HEK293T (cell line): ENCODE data around the gene CCDC92.

Experiments used
- ARNT ChIP-seq: fragments of 450-650 bp; IDR thresholded peaks from 2 replicates; pipeline ENCODE4 v1.6.1; 2017; ENCODE audit warnings: mild to moderate bottlenecking
- BHLHE40 ChIP-seq: fragments of 450-650 bp; IDR thresholded peaks from 2 replicates; pipeline ENCODE4 v1.6.1; 2016; ENCODE audit warnings: mild to moderate bottlenecking, moderate library complexity, borderline replicate concordance
- CTBP1 ChIP-seq: fragments of 450-650 bp; IDR thresholded peaks from 2 replicates; pipeline ENCODE4 v1.6.1; 2016; ENCODE audit warnings: borderline replicate concordance
- ELF4 ChIP-seq: fragments of 450-650 bp; IDR thresholded peaks from 2 replicates; pipeline ENCODE4 v1.6.1; 2017; ENCODE audit warnings: antibody characterized with exemption
- FOXA1 ChIP-seq: fragments of 450-650 bp; IDR thresholded peaks from 2 replicates; pipeline ENCODE4 v1.6.1; 2016; ENCODE audit warnings: mild to moderate bottlenecking
- FOXK2 ChIP-seq: fragments of 450-650 bp; IDR thresholded peaks from 2 replicates; pipeline ENCODE4 v1.6.1; 2016; ENCODE audit warnings: mild to moderate bottlenecking
- FOXM1 ChIP-seq: fragments of 450-650 bp; IDR thresholded peaks from 2 replicates; pipeline ENCODE4 v1.6.1; 2017; ENCODE audit warnings: mild to moderate bottlenecking, borderline replicate concordance
- HDGF ChIP-seq: fragments of 450-650 bp; IDR thresholded peaks from 2 replicates; pipeline ENCODE4 v1.6.1; 2017; ENCODE audit warnings: antibody characterized with exemption, borderline replicate concordance
- L3MBTL2 ChIP-seq: fragments of 450-650 bp; conservative IDR thresholded peaks from 2 replicates; pipeline ENCODE4 v1.6.1; 2016; ENCODE audit warnings: mild to moderate bottlenecking
- SP1 ChIP-seq: fragments of 450-650 bp; IDR thresholded peaks from 2 replicates; pipeline ENCODE4 v1.6.1; 2017
- SUZ12 ChIP-seq: fragments of 450-650 bp; IDR thresholded peaks from 2 replicates; pipeline ENCODE4 v1.6.1; 2016; ENCODE audit warnings: mild to moderate bottlenecking
- TARDBP ChIP-seq: fragments of 450-650 bp; IDR thresholded peaks from 2 replicates; pipeline ENCODE4 v1.6.1; 2016
- ZNF384 ChIP-seq: fragments of 450-650 bp; IDR thresholded peaks from 2 replicates; pipeline ENCODE4 v1.6.1; 2016

DNA sequence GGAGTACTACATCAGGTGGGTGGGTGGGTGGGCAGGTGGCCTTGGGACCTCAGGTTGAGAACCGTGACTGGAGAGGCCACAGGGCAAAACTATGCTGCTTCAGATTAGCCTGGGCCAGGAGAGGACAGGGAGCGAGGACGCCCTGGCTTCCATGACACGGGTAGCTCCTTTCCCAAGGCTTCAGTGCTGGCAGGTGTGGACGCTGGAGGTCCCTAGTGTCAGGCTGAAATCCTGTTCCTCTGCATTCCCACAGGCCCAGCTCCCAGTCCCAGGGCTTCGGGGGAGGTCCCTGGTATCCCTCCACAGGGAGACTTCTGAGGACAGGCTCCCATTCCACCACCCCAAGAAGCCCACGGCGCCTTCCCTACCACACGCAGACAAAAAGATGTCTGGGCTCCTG, 31.6 kb downstream of the CCDC92 start:
- TF ChIP-seq SUZ12 (no peak), FOXA1 (no peak), ARNT (no peak), HDGF (no peak), FOXK2 (no peak), FOXM1 (no peak), BHLHE40 (no peak), CTBP1 (no peak), SP1 (no peak), TARDBP (no peak), L3MBTL2 (no peak), ZNF384 (no peak), ELF4 (no peak)
